GM21723 (cell line): ENCODE results near the gene C1orf210.

Experiments used
- ATAC-seq: cut with Tn5 transposase; IDR thresholded peaks from one replicate; pipeline ENCODE4 v1.9.1; 2021; ENCODE audit warnings: mild to moderate bottlenecking, moderate library complexity; ENCODE audit not compliant: unreplicated experiment

C1orf210 gene

DNA sequence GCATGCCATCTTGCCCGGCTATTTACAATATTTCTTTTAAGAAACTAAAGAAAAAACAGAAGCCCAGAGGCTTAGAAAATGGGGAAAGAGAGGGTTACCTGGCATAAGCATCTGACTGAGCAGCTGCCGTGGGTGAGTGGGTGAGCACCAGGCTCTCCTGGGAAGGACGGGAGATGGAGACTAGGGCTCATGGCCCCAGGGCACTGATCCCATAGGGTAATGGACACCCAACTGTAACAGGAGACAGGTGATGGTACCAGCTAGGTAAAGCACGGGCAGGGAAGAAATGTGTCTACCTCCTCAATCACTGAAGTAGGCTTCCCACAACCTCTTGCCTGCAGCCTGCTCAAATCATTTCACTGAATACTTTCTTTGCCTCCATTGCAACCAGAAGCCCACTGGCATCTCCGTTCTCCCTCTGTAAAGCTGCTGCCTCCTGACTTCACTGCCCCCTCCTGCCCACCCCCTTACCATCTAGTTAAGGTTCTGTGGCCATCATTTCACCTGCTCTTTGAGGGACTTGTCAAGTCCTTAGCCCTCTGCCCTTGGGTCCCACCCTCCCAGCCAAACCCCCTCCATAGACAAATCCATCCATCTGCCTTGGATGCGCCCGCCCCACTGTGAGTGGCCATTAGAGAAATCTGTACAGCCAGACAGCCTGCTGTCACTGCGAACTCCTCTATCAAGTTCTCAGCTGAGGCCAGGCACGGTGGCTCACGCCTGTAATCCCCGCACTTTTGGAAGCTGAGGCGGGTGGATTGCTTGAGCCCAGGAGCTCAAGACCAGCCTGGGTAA, 9.4 kb downstream of the C1orf210 start:
- no peak for ATAC-seq

DNA sequence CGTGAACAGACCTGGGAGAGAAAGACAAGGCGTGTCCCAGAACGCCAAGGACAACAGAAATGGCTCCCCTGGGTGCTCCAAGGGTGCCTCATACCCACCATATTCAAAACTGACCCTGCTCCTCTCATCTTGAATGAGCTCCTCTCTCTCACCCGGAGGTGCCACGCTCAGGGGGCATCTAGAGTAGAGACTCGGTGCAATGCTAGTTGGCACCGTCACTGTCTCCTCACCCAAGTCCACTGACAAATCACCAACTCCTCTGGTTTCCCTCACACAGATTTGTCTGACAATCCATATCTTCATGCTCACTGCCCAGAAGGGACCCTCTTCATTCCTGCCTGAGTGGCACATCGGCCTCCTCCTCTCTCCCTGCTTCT, 10.6 kb downstream of the C1orf210 start:
- no peak for ATAC-seq

DNA sequence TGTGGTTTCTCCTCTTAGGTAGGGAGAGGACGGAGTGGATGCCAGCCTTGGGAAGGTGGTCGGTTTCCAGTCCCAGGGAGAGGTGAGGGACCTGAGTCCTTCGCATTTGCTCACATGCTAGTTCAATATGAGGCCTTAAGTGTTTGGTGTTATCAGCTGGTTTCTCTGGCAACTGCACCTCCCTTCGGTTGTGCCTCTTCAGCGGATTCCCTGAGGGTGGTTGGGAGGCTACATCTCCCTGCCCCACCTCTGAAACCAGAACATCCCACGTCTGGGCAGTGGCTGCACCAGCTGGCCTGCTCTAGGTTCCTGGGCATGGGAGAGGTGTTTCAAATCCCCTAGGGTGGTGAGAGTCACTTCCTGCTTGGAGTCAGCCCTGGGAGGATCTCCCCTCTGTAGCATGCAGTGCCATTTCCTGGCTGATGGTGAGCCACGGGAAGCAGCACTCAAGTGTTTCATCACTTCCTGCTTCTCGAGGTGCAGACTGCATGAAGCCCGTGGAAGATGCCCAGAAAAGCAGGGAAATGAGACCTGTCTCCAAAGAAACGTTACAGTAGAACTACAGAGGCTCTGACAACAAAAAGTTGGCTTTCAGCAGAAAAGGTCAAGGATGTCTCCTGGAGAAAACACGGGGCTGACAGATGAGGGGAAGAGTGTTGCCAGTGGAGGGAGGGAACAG, 11.1 kb downstream of the C1orf210 start:
- ATAC-seq, result no peak

DNA sequence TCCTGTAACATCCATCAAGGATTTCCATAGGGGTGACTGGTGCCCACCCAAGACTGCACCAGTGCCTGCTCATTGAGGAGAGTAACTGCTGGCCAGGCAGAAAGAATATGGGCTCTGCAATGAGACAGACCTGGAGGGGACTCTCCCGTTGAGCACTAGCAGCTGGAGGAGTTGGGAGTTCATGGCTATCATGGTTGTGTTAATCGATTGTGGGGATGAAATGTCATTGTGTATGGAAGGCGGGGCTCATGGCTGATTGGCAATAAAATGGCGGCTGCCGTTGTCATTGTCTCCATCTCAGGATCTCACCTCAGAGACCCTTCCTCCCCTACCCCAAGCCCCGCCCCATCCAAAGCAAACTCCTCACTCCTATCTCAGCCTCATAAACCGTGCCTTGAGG, 11.7 kb downstream of the C1orf210 start:
- ATAC-seq, result no peak

DNA sequence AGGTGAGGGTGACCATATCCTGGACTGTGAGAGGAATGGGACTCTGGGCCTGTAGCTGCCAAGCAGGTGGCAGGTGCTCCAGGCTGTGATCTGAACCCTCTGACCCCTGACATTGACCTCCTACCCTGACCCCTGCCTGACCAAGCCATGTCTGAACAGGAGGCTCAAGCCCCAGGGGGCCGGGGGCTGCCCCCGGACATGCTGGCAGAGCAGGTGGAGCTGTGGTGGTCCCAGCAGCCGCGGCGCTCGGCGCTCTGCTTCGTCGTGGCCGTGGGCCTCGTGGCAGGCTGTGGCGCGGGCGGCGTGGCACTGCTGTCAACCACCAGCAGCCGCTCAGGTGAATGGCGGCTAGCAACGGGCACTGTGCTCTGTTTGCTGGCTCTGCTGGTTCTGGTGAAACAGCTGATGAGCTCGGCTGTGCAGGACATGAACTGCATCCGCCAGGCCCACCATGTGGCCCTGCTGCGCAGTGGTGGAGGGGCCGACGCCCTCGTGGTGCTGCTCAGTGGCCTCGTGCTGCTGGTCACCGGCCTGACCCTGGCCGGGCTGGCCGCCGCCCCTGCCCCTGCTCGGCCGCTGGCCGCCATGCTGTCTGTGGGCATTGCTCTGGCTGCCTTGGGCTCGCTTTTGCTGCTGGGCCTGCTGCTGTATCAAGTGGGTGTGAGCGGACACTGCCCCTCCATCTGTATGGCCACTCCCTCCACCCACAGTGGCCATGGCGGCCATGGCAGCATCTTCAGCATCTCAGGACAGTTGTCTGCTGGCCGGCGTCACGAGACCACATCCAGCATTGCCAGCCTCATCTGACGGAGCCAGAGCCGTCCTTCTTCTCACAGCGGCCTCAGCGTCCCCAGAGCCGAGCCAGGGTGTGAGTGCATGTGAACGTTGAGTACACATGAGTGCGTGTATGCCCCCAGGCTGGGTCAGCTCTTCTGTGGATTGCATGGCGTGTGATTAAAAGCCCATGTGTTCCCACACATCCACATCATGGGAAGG, 12.5 kb downstream of the C1orf210 start:
- no peak for ATAC-seq

DNA sequence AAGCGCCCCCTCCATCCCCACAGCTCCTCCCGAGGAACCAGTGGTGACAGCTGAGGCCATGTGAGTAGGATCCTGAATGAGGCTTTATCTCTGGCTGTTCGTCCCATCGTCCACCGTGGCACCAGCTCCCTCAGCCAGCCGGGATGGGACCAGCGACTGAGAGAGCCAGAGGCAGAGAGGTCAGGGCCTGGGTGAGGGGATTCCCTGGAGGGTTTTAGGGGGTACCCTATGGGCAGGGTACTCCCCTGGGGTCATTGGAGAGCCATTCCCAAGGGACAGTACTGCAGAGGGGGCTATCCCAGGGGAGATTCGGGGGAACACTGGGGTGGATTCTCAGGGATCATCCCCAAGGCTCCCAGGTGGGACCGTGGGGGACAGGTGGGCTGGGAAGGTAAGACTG, 13.2 kb downstream of the C1orf210 start:
- no peak for ATAC-seq

DNA sequence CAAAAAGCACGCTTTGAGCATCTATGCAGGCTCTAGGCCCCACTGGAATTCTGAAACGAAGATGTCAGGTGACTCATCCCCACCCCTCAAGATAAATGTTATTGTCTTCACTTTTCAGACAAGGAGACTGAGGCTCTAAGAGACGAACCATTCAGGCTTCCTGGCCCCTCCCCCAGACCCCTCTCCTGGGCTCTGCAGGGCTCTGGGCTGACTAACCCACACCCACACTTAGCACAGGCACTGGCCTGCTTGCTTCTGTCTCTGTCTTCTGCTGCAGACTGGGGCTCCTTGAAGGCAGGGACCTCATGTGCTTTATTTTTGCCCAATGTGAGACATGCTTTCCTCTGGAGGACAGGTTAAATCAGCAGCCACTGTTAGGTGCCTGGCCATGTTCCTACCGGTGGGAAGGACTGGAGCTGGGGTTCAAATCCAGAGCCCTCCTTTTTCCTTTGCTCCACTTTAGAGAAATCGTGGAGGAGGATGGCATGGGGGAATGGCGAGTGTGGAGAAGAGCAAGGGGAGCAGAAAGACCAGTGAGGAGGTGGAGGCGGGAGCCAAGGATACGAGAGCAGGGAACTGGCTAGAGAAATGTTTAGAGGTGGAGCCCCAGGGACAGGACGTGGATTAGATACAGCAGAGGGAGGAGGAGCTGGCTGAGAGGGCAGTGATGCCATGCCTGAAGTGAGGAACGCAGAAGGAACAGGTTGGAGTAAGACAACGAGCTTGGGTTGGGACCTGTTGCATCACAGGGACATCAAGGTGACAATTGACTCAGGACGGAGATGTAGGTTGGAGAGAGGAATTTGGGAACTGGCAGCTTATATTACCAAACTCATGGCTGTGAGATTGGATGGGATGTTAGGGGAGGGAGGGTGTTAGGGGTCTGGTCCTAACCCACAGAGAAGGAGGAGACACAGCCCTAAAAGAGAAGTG, 13.9 kb downstream of the C1orf210 start:
- ATAC-seq, result no peak

DNA sequence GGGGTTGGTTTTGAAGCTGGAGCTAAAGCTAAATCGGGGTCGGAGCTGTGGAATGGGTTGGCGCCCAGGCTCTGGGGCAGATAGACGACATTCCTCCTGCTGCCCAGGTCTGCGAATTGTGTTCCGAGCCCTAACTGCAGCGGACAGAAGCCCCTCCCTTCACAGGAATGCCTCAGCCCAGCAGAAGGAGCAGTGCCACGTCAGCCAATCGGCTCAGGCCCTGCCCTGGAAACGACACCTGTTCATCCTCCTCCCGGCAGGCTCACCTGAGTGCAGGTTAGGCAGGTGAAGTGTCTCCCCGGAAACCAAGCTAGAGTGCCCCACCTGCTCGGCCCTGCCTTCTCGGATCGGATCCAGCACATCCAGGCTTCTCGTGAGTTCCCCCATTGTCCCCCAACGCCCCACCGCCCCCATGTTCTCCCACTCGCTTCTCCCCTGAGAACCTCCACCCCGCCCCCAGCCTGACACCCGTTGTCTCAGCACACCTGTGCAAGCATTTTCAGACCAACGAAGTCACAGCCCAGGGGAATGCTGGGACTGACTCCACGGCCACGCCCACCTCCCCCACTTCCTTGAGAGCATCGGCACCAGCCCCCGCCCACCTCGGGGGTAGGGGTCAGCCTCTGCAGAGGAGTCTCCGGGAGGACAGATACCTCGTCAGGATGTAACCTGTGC, 14.8 kb downstream of the C1orf210 start:
- ATAC-seq, result no peak

DNA sequence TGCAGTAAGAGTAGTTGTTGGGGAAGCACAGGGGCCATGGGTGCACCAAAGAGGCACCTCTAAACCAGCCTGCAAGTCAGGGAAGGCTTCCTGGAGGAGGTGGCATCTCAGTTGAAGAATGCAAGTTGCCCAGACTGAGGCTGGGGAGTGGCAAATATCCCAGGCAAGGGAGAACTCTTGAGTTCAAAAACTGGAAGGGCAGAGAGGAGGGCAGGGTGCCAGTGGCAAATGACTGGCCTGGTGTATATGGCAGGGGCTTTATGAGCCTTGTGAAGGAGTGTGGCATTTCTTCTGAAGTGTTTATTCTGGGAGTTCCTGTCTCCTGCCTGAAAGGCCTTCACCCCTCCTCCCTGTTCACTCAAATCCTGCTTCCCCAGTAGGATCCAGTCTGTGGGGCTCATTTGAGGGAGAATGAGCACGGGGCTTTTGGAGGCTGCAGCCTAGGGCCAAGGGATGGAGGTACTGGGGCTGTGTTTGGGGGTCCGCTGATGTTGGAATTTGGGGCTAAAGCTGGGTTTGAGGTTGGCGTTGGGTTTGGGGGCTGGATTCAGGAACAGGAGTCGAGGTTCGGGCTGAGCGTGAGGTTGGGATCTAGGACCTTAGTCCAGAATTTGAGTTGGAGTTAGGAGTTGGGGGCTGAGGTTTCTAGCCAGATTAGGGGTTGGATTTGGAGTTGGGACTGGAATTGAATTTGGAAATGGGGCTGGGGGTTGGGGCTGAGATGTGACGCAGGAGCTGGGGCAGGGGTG, 15.6 kb downstream of the C1orf210 start, which contains the start of gene TMEM125:
TMEM125 (plus strand) TSS at position 357 of the 749 bp plus-strand sequence. CDS start 2,740 bp downstream, outside the sequence.
- ATAC-seq, result no peak

DNA sequence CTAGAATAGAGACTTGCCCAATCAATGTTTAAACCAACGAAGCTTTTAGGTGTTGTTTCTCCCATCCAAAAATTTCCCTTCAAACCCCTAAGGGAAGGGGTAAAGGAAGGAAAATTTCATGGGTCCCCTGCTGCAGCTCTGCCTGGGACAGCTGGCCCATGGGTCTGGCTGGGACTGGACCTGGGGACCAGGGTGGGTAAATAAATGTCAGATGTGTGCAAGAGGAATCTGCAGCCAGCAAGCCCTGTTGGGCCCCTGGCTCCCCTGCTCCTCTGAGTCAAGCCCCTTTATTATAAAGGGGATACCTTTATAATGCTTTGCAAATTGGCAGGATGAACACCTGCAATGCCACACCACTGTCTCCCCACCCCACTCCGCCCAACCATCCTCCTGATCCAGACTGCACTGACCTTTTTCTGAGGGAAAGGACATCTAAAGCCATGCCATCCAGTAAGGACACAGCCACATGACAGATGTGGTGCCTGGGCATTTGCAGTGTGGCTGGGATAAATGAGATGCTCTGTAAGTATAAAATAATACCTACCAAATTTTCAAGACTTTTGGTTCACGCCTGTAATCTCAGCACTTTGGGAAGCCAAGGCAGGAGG, 17.5 kb downstream of the C1orf210 start:
- ATAC-seq, result no peak

DNA sequence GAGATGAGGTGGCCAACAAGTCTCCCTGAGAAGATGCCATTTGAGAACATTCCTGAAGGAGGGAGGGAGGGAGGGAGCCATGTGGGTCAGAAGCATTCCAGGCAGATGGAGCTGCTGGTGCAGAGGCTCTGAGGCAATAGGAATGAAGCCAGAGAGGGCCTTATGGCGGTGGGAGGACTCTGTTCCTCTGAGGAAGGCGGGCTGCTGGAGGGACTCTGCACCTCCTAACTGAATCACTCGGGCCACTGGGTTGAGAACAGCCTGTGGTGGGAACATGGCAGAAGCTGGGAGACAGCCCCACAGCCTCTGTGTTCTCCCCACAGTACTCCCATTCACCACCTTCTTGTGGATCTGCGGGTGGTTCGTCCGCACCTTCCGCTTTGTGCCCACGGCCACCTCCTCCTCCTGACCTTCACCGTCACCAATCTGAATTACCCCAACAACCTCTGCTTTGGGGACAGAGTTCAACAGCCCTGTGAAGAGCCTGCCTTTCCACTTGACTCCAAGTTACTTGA, 18.0 kb downstream of the C1orf210 start:
- no peak for ATAC-seq

DNA sequence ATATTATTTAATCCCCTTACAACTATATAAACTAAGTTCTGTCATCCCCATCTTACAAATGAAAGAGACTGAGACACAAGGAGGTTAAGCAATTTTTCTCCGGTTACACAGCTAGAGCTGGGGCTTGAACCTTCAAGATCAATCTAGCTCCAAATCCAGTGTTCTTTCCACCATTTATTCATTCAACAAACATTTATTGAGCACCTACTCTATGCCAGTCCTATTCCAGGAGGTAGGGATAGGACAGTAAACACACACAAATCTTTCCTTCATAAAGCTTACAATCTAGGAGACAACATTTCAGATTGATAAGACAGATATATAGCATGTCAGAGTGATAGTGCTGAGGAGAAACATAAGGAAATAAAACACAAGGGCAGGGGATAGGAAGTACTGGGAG, 18.5 kb downstream of the C1orf210 start:
- no peak for ATAC-seq

DNA sequence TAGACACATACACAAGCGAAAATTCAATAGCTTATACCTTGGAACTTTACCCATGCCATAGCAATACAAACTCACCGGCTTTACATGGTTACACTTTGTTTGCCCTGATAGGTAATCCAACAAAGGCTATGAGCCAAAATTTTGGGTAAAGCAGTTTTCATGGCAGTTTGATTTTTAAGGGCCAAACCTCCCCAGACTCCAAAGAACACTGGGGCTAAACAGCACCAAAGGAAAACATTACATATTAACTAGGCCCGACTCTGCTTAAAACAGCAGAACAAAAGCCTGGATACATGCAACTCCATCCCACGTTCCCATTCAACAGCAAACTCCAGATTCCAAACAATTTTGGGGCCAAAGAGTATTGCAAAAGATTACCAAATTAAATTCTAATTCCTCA, 19.9 kb downstream of the C1orf210 start:
- no peak for ATAC-seq

DNA sequence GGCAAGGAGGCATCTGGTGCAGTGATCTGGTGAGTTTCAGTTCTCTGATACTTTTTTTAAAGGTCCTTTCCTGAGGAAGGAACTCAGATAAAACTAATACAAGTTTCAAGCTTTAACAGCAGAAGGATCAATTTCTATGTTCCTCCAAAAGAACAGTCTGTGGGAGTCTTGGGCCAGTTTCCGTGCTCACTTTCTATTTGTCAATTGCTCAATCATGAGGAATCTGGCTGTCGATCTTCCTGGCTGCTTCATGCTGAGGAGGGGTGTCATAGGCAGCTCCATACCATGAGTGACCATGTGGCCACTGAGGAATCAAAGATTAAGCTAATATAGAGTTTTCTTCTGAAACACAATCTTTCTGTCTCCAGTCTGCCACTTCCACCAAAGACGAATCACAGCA, 27.0 kb downstream of the C1orf210 start:
- no peak for ATAC-seq

DNA sequence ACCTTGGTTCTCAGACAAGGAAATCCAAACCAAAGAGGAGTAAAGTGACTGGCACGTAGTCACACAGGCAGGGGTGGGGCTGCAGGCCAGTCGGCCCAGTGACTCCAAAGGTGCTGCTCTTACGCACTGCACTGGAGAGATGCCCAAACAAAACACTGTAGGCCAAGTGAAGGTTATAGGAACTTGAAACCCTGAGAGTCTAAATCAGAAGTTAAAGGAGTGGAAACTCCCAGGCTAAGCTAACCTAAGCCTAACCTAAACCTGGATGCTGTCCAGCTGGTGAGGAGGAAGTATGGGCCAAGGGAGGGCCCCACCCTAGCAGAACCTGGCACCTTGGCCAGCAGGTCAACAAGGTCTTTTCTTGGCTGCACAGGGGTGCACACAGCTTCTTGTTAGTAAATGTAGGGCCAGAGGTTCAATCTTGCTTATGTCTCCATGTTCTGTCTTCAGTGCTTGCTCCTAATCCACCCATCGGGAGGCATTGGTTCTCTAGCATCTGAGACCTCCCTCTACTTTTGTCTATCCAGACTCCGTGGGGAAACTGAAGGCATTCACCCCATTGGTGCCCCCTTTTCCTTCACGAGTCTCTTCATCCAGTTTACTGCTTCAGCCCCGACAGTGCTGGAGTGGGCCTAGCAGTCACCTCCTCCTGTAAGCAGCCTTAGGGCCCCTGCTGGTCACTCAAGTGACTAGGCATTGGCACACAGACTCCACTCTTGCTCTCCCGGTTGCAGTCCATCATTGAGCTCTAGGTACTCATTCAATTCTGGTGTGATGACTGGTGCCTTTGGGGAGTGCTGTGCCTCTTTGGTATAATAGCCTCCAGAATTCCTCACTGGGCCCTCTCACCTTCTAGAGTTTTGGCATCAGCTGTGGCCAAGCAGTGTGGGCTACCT, 28.5 kb downstream of the C1orf210 start:
- ATAC-seq, result no peak

DNA sequence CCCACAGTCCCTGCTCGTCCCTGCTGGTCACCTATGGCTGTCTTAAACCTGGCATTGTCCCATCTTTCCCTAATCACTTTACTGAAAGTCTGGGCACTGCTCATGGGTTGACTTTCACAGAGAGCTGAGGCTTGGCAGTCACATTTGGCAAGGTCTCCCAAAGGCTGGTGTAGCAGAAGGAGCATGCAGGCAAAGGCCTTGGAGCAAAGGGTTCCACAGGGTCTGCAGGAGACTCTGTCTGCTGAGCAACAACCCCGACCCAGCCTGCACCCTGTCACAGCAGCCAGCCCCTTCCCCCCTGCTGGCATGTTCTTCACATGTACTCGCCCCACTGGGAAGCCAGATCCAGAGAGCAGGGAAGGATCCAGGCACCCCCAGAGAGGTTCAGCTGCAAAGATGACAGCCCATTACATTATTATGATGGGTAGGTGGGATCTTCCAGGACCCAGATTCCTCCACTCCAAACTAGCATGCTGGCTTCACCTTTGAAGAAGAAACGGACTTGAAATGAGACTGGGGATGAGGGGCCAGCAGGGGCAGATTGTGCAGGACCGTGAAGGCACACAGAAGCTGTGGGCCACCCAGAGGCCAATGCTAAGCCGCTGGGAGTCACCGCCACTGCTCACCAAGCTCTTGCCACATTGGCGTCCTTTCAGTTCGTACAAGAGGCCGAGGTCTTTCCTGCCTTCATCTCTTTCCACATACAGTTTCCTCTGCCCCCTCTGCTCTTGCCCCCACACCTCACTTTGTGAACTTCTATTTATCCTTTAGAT, 29.8 kb downstream of the C1orf210 start:
- no peak for ATAC-seq
